ENCODE results near the gene RIPPLY2.
"Not testable (repeated sequence)": the region's sequence is repeated elsewhere in the genome, so short reads cannot be mapped to it uniquely, and the experiment has no call there.

Gene RIPPLY2, protein sequence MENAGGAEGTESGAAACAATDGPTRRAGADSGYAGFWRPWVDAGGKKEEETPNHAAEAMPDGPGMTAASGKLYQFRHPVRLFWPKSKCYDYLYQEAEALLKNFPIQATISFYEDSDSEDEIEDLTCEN

DNA sequence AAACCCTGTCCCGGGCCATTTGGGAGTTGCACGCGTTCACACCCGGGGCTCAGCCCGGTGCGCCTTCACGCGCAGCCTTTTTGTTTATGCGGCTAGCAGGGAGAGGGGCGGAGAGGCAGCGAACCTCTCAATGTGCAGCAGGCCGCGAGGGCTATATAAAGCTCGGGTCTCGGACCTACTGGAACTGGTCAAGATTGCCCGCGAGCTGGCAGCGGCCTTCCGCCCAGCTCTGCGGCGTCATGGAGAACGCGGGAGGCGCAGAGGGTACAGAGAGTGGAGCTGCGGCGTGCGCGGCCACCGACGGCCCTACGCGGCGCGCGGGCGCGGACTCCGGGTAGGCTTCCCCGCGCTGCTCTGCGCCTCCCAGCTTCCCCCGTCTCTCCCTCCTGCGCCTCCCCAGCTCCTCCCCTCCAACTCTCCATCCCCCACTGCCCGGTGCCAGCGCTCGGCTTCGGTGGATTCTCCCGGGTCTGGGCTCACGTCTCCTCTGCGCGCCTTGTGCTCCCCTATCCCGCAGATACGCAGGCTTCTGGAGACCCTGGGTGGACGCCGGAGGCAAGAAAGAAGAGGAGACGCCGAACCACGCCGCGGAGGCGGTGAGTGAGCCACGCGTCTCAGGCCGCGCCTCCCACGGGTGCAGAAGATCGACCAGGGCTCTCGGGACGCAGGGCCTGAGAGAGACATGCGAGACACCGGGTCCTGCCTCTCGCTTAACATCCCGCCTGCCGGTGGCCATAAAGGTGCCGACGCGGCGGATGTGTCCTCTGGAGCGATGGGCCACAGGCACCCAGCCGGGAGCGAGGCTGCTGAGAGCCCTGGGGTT, at the start of gene RIPPLY2:
Gene RIPPLY2, plus strand, starts transcription at position 183 of the 823 bp plus-strand sequence. Its CDS starts 57 bp downstream, at position 240.
- no peak for FAIRE-seq

DNA sequence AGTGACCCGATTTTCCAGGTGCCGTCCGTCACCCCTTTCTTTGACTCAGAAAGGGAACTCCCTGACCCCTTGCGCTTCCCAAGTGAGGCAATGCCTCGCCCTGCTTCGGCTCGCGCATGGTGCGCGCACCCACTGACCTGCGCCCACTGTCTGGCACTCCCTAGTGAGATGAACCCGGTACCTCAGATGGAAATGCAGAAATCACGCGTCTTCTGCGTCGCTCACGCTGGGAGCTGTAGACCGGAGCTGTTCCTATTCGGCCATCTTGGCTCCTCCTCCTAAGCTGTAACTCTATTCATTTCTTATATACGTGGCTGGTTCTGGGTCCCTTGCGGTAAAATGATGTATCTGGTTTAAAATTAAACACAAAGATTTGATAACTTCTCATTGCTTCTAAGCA, 49.7 kb upstream of the RIPPLY2 start:
- not testable (repeated sequence) for FAIRE-seq

DNA sequence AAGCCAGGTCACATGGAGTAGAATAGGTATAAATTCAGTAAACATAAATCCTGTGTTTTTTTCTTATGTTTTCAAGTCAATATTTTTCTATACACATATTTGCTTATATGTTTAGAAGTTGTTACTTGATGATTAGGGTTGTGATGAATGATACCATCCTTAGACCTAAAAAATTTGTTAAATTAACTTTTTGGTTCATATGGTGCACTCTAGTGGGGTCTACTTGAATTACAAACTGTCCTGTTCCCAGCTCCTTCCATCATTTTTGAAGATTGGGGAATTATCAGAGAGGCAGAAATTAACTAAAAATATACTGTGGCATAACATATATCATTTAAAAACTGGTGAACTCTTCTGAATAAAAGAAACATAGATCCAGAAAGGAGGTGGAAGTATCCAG, 48.3 kb upstream of the RIPPLY2 start:
- FAIRE-seq: no peak

DNA sequence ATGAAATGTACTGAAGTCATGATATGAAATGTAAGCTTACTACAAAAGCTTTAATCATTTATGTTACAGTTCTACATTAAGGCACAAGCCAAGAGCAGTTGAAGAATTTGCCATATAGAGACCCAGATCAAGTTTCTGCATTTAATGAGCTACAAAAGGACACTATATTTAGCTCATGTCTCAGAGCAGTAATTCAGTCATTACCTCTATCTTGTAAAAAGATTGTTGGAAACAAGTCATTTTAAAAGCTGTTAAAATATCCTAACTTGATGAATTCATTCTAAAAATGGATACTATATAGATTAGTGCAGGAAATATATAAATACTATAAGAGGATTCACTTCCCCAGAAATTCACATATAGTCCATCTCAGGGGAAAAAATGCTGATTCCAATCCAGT, 45.2 kb upstream of the RIPPLY2 start:
- FAIRE-seq: no peak

DNA sequence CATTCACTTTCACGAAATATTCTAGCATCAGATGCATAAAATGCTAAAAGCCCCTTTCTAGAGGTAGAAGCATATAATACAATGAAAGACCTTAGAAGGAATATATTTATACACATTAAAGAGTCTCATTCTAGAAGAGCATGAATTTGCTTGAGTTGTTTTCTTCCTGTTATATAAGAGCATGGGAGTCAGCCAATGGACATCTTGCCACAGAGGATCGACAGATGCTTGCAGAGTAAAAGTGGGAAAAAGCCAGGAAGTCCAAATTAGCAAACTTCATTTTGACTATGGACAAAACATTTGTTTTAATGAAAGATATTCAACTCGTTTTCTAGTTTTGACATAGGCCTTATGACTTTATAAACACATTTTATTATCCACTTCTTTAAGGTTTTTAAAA, 44.2 kb upstream of the RIPPLY2 start:
- FAIRE-seq: no peak

DNA sequence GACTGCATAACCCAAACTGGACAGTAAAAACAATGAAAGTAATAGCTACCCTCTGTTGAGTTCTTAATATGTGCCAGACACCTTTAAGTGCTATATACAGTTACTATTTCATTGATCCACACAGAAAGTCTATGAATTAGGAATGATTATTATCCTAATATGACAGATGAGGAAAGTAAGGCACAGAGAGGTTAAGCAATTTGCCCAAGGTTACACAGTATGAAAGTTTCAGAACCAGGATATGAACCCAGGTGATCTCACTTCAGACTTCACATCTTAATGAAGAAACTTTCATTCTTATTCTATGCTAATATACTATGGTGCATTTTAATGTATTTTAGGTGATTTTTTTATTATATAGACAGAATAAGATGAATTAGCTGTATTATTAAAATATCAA, 40.6 kb upstream of the RIPPLY2 start:
- FAIRE-seq: no peak

DNA sequence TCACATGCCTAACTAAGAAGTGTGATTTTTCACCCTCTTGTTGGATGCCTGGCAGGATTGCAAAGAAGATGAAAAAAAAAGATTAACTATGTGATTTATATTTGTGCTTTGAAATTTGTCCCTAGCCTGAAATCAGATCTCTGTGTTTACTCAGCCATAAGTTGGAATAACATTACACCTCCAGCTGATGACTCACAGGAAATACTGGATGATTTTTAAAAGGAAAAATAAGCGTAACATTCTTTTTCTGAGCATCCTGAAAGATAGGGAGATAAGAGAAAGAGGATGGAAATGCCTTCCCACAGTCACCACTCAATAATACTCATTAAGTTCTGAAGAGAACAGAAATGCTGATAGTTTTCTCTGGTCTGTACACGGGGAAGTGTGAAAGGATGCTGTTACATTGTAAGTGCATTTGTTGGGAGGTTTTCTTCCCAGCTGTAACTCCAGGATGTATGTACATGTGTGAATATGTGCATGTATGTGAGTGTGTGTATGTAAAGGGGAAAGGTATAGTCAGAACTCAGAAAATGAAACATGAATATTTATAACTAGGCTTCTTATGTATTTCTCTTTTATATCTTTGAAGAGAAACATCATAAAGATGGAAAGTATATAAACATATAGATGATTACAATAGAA, 37.4 kb upstream of the RIPPLY2 start:
- FAIRE-seq: no peak

DNA sequence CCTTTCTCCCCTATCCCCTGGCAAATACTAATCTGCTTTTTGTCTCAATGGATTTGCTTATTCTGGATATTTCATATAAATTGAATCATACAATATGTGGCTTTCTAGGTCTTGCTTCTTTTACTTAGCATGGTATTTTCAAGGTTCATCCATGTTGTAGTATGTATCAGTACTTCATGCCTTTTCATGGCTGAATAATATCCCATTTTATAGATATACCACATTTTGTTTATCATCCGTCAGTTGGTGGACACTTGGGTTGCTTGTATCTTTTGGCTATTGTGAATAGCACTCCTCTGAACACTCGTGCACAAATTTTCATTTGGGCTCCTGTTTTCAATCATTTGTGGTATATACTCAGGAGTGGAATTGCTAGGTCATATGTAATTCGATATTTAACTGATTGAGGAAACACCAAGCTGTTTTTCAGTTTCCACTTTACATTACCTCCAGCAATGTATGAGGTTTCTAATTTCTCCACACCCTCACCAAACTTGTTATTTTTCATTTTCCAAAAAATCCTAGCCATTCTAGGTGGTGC, 30.5 kb upstream of the RIPPLY2 start:
- FAIRE-seq: no peak

DNA sequence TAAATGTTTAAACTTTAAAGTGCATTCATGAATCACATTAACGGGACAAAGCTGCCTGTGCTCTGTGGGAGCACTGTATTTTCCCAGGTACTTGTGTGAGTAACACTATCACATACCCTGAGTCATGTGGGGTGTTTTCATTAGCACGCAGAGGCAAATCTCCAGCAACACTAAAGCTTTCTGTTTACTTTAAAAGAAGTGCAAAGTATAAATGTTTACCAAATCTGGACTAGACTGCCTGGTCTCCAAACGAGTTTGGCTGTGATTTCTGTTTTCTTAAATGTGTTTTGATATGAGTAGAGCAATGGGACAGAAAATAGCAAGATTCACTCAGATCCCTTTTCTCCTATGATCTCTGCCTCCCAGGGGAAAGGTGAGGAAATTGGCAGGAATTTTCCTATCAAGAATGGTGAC, 28.8 kb upstream of the RIPPLY2 start:
- no peak for FAIRE-seq

DNA sequence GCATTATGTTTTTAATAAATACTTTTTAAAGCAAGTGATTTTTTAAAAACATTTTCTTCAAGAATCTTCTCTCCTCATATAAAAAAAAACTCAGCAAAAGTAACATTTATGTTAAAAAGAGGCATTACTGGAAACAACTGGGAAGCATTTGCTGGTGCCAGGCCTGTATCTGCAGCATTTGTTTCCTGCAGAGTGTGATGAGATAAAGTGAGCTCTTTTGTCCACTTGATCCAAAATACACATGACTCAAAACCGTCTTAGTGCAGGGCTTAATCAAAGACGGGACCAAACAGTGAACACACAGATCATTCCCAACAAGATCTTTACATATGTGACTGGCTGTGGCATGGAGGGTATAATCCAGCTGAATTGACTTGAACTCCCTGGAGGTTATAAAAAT, 28.3 kb upstream of the RIPPLY2 start:
- no peak for FAIRE-seq

DNA sequence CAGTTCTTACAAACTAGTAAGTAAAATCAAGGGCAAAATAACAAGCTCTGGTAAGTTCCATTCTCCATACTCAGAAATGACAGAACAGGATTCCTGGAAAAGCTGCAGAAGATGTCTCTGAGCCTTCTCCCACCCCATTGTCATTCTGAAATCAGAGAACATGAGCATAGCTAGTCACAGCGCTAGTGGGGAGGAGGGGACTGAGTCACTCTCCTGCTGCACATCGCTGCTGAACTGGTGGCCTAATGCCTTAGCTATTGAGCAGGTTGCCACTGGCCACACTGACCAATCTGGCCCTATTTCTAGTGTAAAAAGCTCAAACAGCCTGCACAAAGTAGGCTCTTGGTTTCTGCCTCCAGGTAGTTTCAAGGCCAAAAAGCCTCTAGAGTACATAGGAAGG, 26.1 kb upstream of the RIPPLY2 start:
- FAIRE-seq: no peak

DNA sequence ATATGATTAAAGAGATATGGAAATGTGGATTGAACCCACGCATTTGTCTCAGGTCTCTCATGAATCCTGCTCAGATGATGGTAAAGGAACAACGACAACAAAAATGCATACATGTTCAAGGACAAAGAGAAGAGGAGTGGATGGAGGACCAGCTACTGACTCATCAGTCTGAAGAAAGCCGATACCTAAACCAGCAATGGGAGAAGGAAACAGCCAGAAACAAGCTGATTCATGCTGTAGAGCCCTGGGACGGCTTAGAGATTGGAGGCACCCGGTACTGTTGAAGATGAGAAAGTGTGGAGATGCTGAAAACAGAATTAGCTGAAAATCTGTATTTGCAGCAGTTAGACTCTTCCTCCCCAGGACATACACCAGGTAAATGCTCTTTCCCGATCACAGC, 14.4 kb upstream of the RIPPLY2 start:
- FAIRE-seq: no peak

DNA sequence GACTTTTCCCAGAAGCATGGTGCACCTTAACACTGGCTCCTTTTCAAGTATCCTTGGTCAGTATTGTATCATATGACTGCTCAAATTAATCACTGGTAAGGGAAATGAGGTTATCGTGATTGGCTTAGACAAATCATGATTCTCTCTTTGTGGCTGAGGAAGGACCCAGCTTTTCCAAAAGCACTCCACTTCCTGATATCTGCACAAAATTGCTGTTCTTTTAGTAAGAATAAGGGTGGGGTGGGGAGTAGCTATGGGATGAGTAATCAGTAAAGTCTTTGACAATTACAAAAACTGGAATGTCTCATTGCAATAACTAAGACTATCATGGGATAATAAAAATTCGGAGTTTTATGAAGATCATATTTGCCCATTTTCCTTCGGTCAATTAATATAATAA, 9.0 kb upstream of the RIPPLY2 start:
- no peak for FAIRE-seq

DNA sequence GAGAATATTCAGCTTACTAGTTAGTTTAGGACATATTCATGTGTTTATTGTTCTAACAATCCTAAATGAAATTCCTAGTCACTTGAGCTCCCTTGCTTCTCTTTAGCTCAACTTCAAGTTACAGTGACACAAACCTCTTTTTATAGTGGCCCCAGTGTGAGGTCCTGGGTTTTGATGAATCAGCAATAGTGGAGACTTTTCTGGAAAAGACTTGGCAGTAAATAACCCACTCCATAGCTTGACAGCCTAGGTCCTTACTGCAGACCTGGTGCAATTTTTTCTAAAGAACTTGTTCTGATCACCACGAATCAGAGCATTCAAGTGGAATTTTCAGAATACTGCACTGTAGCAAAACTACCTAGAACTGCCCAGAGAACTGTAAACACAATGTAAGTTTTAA, 6.9 kb upstream of the RIPPLY2 start:
- no peak for FAIRE-seq

DNA sequence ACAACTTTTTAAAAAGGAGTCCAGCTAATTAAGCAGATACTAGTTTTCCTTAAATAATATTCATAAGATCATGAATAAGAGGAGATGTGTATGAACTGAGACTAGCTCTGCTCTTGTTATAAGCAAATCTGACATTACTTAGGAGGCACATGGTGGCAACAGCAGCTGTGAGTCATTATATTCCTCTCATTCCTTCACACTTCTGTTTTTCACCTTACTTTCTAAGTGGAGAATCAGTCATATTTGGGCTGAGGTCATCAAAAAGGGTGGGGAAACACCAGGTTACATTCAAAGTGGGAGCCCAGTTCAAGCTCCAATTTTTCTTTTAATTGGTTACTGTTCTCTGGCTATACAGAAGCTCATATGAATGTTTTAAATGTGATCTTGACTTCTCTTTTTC, 6.0 kb upstream of the RIPPLY2 start:
- FAIRE-seq: no peak

DNA sequence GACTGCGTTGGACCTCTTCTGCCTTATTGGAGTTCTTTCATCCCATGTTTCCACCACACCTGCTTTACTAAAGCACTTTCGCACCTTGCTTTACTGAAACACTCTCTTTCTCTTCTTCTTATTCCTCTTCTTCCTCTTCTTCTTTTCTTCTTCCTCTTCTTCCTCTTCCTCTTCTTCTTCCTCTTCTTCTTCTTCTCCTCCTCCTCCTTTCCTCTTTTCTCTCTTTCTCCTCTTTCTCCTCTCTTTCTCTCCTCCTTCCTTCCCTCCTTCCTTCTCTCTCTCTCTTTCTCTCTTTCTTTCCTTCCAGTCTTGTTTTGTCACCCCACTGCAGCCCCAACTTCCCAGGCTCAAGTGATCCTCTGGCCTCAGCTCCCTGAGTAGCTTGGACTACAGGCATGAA, 4.0 kb upstream of the RIPPLY2 start:
- no peak for FAIRE-seq

DNA sequence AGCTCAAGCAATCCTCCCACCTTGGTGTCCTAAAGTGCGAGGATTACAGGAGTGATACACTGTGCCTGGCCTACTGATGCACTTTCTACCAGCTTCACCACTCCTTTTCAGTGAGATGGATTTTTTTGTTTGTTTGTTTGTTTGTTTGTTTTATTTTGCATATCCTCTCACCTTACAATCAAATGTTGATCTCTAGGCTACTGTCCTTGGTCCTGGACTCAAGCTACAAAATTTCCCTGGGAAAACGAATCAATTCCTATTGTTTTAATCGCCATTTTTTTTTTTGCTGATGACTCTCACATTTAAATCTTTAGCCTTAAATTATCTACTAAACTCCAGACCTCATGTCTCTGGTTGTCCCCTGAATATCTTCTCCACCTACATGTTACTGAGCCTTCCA, 3.5 kb upstream of the RIPPLY2 start:
- no peak for FAIRE-seq

DNA sequence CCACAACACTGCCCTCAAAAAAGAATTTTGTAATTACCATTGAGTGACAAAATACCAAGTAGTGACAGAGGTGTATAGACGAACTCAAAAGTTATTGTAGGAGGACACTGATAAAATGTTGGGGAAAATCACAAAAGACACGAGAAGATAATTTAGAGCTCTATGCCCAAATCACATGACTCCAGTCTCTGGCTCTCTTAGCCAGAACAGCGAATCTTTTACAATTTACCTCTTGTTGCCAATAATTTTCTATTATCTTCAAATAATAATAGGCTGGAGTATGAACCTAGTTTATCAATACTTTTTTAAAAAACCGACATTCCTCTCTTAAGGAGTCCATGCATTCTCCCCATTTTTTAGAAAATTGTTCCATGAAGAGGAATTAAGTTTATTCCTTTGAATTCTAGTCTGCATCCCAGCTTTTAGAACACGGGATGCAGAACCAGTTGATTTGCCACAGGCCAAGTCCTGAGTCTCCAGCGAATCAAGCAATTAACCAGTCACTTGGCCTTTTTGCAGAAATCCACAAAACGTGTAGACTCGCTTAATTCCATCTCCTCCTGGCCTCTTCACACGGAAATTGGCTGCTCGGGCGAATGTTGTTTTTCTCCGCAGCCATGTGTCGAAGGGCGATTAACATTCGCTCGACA, 507 bp upstream of the RIPPLY2 start:
- no peak for FAIRE-seq

DNA sequence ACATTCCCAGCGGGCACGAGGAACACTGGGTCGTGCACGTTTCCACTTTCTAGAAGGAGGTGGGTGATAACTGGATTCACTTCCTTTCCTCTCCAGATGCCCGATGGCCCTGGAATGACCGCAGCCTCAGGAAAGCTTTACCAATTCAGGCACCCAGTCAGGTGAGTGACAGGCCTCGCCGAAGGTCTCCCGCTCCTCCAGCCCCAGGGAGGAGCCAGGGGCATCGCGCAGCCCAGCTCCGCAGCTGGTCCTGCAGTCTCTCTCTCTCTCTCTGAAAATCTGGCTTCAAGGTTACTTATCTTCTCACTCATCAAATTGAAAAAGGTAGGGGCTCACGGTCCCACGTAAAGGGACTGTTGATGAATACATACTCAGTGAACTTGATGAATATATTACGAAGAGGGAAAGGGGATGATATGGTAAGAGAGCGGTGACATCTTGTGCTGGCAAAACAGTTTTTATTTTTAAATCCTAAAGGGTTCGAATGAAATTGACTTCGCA, 891 bp downstream of the RIPPLY2 start:
- FAIRE-seq: no peak

DNA sequence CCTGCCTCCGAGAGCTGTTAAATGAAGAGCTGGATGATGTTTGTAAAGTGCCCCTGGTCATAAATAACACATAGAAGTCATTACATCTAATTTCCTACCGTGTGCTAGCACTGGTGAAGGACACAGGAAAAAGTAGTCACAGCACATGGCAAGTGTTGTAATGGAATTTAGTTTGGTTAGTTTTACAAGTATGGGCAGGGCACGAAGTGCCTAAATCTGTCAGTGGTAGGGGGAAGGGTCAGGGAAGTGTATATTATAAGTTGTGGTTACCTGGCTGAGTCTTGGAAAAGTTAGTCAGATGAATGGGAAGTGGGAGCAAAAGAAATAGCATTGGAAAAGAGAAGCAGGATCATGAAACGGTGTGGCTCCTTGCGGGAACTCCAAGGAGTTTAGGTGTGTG, 1.6 kb downstream of the RIPPLY2 start:
- FAIRE-seq: no peak

DNA sequence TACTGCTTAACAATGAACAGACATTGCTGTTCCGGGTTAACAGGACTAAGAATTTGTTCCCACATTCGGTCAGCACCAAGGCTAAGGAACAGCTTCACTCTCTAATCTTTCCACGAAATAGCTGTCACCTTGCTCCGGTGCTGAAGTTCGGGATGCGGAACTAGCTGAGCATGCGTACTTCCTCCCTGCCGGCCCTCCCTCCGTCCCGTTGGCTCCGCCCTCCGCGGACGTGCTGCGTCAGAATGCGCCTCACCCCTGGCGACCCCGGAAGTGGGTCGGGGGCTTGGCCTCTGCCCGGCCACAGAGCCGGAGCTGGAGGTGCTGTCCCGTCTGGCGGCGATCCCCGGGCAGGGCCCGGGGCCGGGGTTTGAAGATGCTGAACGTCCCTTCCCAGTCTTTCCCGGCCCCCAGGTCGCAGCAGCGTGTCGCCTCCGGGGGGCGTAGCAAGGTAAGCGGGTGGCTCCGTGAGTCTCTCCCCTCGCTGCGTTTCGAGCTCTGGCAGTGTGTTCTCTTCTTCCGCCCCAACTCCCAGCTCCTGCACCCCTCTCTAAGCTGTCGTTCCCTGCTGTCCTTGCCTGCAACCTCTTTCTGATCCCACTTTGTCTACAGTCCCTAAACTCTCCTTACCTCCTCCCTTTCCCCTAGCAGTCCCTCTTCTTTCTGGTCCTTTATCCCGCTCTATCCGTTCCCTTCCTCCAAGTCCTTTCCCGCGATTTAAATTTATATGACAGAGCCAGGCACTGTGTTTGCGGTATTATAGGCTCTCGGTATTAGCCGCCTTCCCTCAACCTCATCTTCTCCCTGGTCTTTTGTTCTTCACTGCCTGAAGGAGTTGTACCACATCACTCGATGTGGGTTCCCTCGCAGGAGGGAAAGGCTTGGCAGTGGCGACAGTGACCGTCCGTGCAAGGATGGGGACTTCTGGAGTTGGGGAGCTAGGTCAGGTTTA, 6.5 kb downstream of the RIPPLY2 start, which contains the start of gene CYB5R4:
Gene CYB5R4, plus strand, starts transcription at position 280 of the 949 bp plus-strand sequence. Its CDS starts 94 bp downstream, at position 374.
- FAIRE-seq: peak; percentile 78

DNA sequence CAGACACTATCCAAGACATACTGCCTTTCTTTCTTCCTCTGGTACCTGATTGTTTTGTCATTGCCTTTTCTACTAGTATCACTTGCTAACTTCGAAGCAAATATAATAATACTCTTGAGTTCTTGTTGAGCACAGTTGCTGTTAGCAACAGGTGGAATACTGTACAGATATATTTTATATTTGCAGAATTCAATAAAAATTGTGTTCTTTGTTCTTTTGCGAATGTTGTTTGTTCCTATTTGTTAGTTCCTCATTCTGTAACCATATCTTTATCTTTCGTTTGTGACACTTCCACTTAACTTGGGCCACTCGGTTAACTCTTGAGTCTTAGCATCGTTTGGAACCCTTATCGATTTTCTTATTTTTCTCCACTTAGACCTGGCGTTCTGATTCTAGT, 7.2 kb downstream of the RIPPLY2 start:
- no peak for FAIRE-seq

All from A204.1 (cell line).